Daoy (cell line): ENCODE measurements around the gene KSR1. TPM values are rescaled to one million over a fixed set of nuclear protein-coding genes. Genes with fewer than 3 reads are reported as not detected.
"Not testable (repeated sequence)": the region's sequence is repeated elsewhere in the genome, so short reads cannot be mapped to it uniquely, and the experiment has no call there.

Experiments
- DNase-seq: peaks from one replicate; pipeline ENCODE4 v3.0.0-alpha.2; 2015; ENCODE audit warnings: low read depth
- total RNA-seq: library from RNA; depleted of rRNA; stranded (reverse); fragments of >200 nt; shearing (Covaris generic); gene quantifications from 2 replicates; pipeline ENCODE4 v1.2.3, GENCODE V29; 2014

The KSR1 gene
- total RNA-seq, 1 experiment from 2014 or later = 59.5 TPM

DNA sequence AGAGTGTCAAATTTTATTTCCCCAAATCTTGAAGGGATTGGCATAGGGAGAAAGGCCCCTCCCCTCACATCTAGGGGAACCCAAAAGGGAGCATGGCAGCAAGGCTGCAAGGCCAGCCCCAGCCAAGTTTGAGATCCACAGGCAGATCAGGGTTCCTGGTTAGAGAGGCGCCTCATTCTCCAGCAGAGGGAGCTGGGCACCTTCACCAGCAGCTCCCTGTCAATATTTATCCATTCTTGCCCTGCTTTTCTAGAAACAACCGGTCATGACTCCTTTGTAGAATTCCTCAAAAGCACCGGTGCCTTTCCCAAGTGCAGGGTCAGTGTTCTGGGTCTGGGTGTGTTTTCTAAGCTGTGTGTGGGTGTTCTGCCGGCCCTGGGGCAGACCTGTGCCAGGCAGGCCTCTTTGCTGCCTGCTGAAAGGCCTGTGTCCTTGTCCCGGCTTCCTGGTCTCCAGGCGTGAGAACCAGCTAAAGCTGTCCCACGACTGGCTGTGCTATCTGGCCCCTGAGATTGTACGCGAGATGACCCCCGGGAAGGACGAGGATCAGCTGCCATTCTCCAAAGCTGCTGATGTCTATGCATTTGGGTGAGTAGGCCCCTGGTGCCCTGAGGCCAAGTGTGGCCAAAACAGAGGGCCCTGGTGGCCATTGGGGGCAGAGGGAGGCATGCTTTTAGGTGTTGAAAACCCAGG is 153.5 kb downstream of the KSR1 start:
- no peak for DNase-seq

DNA sequence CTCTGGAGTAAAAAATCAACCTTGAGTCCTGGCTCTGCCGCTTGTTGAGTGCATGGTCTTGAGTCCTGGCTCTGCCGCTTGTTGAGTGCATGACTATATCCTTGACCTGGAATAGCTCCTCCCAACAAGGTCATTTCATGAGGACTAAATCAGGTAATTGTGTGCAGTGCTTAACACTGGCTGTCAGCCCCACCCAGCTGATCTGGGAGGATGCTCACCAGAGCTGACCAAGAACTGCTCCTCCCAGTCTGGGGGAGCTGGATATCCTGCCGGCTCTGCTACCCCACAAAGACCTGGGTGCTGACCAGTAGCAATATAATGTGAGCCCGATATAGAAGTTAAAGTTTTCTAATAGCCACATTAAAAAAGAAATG is 154.0 kb downstream of the KSR1 start:
- DNase-seq = no peak

DNA sequence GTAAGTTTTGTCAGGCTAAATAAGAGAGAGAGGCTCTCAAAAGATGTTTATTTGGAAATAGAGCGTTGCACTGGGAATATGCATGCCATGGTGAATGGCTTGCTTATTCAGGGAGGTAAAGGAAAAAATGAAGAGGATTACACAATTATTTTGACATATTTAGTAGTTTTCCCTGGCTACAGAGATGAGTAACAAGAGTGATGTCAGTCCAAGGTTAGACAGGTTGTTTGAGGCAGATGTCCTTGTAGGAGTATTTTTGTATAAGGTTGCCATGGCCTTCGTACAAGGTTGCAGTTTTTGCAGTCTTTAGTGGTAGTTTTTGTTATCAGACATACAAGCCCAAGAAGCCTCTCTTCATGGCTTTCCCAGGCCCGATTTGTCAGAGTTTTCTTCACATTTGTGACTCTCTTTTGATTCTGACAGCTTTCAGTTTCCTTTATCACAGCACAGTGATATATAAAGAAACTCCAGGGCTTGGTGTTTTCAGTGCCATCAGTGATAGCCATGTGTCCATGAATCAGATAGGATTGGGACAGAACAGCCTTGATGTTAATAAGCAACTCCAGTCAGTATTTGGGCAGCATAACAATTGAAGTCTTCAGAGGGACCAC is 156.0 kb downstream of the KSR1 start:
- no peak for DNase-seq

DNA sequence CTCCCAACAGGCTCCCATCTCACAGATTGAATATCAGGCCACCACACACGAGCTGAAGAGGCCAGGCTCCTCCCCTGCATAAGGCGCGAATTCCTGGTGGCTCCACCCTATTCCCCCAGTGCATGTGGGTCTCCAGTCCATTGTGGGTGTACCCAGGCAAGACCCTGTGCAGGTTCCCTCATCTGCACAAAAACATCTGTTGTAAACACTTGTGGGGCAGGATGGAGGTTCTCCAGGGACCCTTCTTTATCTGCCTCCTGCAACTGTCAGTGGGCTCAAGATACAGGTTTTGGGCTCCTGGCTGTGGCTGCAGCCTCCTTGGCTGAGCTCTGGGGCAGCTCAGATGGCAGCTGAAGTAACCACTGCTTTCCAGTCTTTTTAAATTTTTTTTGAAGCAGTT is 157.2 kb downstream of the KSR1 start:
- DNase-seq = no peak

DNA sequence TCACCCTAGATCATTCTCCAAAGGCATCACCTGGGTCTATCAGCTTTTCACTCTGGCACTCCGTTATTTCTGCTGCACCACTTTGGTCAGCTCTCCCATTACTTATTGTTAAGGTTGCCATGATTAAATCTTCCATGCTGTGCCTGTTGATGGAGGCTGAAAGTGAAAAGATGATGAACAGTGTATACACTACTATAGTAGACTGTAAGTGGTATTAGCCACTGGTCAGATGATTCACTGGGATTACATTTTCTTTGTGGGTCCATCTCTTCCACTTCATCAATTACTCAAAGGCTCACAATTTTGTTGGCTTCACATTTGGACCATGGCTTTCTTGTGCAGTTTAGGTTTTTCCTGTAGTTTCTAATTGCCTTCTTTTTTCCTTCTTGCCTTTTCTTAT is 158.9 kb downstream of the KSR1 start:
- no peak for DNase-seq

DNA sequence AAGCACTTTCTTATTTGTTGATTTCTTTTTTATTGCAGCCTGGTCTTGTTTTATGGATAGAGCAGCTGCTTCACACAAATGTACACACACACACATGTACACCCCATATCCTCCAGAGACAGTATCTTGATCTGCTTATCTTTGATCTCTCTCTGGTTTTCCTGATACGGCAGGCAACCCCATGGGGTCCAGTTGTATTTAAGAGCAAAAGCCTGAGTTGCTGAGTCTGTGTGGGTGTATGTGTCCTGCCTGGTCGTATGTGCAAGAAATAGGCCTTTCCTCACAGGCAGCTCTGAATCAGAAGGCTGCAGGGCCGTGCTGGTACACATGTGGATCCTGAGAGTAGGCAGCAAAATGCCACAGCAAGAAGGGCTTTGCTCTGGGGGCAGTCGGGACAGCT is 160.2 kb downstream of the KSR1 start:
- DNase-seq = no peak

DNA sequence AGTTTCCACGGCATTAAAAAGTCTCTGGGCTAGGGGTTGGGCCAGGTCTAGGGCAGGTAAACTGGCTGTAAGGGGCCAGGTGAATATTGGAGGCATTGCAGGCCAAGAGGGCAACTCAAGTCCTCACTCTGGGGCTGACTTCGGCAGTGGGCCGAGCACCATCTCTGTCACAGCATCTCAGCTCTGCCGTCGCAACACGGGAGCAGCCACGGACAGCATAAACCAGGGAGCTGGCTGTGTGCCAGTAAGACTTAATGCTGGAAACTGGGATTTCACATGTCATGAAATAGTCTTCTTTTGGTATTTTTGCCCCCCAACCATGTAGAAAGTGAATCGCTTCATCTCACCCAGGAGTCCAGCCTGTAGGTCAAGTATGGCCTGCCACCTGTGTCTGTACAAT is 162.2 kb downstream of the KSR1 start:
- no peak for DNase-seq

DNA sequence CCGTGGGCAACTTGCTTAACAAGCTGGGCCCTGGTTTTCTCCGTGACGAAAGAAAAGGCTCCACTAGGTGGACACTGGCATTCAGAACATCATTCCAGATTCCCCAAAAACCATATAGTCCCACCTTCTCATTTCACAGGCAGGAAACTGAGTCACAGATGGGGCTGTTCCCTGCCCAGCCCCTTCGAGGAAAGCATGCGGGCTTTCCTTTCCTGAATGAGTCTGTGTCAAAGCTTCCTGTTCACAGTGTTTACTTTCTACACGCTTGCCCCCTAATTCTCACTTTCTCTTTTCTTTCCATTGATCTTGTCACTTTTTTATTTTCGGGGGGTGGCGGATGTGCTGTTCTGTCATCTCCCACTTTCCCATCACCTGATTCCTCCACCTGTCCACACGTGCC is 164.5 kb downstream of the KSR1 start:
- DNase-seq = no peak

DNA sequence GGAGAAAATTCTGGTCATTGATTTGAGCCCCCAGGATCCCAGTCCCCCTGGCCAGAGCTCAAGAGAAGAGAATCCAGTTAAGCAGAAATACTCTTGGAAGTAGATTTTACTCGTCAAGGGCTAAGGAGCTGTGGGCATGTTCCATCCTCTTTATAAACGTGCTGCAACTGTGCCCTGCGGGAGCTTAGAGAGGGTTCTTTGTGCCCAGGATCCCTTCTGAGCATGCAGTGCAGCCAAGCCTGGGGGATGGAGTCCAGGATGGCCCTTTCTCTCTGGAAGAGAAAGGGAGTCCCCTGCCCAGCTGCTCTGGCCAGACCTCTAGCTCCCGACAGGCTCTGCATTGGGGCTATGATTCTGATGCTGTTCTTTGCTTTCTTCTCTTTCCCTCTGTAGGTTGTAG is 165.3 kb downstream of the KSR1 start:
- DNase-seq = no peak

DNA sequence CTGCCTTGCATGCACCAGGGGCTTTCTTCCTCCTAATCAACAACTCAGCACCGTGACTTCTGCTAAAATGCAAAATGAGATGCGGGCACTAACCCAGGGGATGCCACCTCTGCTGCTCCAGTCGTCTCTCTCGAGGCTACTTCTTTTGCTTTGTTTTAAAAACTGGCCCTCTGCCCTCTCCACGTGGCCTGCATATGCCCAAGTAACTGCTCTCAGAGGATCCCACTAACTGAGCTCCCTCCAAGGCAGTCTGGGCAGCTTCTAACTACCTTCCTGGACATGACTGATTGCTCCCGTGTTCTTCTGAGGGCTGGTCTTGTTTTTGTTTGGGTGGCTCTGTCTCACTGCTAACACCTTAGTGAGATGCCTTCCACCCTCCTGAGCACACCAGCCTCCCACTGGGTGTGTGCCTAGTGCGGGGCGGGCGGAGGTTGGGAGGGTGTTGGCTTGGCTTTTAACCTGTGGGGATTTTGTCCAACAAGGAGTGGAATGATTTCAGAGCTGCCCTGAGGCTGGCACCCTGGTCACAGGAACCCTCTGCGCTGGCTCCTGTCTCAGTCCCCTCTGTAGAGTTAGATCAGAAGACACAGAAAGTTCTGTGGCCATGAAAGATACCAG is 165.8 kb downstream of the KSR1 start:
- no peak for DNase-seq

DNA sequence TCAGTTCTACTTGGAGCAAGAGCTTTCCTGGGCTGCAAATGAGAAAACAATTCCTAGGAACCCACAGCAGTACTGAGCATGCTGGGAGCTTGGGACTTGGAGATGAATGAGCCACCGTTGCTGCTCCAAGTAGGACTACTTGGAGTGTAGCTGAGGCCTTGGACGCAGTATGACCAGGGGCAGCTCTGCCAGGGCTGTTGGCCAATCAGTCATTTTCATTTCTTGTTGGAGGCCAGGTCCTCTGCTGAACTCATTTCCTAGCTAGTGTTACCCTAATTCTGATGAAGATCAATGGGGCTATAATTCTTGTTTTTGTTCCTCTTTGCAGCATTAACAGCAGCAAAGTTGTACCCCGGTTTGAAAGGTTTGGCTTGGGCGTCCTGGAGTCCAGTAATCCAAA is 166.7 kb downstream of the KSR1 start:
- DNase-seq = no peak

DNA sequence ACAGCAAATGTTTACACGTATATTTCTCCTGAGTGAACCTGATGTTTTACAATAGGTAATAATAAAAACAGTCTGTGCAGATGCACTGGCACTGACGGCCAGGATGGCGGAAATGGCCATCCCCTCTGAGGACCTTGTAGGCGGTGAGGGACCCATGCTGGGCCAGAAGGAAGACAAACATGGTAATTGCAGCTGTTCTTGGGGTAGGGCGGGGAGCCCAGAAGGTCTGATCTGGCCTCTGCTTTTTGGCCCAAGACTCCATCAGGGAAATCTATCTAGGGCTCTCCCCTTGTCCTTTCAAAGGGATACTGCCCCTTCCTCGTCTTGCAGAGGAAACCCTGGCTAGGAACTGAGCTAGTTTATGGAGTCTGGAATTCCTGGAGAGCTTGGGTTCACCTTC is 167.4 kb downstream of the KSR1 start:
- DNase-seq = no peak

DNA sequence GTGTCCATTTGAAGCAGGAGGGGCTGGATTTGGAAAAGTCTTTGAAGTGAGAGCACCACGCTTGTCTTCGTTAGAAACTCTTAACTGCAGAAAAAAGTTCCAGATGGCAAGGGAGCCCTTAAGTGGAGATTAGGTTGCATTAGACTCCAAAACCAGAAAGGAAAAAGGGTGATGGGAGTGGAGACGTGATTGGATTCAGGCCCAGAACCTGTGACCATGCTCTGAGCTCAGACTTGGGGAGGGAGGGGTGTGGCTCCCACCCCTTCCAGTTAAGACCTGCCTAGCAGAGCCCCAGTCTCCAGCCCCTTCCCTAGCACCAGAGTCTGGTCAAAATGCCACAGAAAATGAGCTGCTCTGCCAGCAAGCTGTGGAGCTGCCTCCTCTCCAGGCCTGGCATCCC is 168.3 kb downstream of the KSR1 start:
- no peak for DNase-seq

DNA sequence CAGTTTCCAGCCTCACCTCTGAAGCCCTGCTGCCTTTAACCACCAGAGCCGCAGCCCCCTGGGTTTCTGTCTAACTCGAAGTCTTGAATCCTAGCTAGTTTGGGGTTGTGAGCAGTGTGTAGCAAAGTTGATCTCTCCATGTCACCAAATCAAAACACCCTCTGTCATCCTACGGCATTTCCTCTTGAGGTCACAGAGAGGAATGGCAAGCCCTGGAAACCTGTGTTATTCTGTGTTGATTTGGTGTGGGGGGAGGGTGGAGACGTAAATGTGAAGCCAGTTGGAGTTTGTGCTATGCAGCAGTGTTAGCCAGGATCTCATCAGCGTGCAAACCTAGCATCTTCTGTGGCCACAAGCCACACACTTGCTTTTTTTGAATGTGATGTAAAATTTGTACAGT is 169.6 kb downstream of the KSR1 start:
- DNase-seq = no peak

DNA sequence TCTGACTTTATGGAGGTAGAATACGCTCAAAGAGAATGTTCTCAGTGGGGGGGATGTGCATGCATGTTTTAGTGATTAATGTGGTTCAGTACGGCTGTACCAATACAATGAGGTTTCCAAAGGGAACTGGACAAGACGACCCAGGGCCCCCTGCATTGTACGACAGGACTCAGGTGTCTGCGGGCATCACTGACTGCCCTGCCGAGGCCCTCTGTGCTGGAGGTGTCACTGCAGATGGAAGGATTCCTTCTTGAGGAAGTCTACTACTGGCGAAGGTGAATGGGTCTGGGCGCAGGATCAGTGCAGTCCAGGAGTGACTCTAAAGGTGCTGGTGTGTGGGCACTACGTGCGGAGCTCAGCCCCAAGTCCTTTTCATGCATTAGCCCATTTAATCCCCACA is 171.3 kb downstream of the KSR1 start:
- no peak for DNase-seq

DNA sequence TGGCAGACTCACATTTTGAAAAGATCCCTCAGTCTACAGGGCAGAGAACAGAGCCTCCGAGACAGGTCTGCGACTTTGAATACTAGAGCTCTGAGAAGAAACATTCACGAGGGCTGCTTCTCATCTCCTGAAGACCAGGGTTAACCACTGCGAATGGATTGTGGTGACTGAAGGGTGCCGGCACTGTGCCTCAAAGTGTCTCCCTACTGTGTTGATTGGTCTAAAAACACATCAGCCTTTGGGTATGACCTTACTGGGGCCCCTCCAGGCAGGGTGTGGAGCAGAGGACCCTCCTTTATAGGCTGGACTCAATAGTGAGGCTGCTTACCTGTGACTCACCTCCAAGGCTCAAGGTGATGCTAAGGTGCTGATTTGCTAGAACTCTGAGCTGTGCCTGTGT is 172.1 kb downstream of the KSR1 start:
- DNase-seq = no peak

DNA sequence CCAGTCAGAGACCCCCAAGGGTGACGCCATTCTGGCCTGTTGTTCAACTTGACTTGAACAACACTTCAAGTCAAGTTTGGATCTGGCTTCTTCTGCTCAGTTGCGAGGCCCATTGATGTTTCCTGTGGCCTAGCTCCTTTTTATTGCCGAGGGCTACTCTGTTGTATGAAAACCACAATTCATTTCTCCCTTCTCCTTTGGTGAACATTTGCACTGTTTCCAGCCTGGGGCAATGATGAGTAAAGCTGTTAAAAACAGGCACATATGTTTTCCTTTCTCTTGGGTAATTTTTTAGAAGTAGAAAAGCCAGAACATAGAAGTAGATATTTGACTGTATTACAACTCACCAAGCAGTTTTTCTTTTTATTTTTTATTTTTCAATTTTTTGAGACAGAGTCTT is 173.0 kb downstream of the KSR1 start:
- DNase-seq = not testable (repeated sequence)

DNA sequence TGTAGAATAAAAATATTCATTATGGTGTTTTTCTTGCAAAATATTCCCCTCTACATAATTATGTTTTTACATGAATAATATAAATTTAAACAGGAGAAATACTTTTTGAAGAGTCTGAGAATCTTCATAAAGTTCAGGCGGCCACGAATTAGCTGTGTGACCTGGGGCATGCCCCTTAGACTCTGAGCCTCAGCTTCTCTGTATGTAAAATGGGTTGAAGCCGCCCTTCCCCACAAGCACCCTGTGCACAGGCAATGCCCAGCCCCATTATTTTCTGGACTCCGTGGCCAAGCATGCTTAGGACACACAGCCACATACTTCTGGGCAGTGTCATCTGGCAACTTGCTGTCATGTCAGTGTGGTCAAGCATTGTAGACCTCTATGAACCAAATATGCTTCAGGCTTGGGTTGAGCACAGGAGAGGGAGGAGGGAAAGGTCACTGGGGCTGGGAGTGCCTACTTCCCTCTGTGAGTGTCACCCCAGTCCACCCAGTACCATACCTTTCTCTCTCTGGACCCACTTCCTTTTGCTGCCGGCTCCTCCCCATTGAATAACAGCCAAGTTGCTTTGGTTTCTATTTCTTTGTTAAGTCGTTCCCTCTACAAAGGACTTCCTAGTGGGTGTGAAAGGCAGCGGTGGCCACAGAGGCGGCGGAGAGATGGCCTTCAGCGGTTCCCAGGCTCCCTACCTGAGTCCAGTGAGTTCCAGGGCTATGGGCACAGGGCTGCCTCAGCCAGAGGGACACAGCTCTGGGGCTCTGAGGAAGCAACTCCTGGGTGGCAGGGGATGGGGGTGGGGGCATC is 174.6 kb downstream of the KSR1 start, which contains the start of gene LGALS9:
TSS of gene LGALS9 (plus strand) at position 582 of the 804 bp plus-strand sequence. CDS start at position 660, 78 bp downstream.
- DNase-seq = peak; percentile 29

DNA sequence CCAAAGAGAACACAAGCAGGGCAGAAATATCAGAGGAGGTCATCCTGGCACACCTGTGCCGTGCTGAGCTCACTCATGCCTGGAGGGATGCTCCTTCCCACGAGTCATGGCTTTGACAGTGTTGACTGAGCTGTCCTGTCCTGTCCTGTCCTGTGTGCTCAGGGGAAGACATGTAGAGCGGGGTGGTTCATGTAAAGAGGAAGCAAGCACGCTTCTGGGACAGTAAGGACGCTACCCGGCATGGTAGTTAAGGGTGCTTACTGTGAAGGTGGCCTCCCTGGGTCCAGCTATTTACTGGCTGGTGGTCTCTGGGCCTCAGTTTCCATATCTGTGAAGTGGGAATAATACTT is 175.1 kb downstream of the KSR1 start:
- no peak for DNase-seq

DNA sequence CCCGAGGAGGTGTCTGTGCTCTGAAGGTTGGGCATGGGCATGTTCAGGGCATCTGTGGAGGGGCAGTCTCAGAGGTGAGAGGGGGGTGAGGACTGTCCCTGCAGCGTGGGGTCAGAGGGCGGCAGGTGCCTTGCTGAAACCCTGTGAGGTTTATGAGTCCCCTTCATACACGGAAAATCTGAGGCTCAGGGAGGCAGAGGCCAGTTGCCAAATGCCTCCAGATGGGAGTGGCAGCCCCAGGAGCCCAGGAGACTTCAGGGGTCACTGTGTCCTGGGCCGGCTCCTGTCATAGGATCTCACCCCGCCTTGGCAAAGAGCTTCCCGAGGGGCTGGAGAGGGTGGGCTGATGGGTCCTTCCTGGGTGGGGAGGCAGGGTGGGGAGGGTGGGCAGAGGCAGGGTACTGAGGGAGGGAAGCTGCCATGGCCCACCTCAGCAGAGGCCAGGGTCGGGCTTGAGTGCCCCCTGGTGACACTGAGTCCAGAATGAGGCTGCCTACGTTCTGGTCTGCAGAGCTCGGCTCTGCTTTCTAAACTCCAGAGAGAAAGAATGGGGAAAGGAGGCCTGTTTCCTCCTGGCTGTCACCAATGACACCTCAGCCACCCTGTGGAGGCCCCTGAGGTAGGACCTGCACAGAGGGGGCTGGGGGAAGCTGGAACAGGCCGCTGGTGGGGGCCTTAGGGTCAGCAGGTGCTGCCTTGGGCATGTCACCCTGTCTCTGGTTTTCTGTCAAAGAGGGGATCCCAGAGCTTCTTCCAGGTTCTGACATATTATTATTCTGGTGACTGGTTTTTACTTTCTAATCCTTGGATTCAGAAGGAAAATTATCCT is 175.9 kb downstream of the KSR1 start:
- DNase-seq = no peak

DNA sequence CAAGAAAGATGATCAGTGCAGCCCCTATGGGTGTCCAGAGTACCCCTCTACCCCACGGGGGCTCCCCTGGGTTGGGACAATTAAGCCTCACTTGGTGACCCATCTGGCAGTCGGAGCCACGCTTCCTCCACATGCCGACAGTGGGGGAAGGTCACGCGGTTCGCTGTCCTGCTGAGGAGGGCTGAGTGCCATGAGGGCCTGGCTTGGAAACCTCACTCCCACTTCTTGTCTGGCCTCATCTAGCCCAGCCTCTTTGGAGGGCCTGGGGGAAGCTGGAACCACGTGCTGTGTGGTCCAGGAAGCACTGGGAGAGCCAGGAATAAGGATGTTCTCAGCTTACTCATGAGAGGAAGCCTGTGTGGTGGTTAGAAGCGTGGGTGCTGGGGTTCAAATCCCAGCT is 176.5 kb downstream of the KSR1 start:
- peak; percentile 67 for DNase-seq
